Transverse colon (tissue), 4 donors: ENCODE results near the gene FANCC.

Experiments used
- EP300 ChIP-seq: sonication (generic); formaldehyde crosslinking; IDR thresholded peaks from one replicate; pipeline ENCODE4 v1.6.1; 2017; ENCODE audit warnings: antibody characterized with exemption, low read depth
- POLR2A ChIP-seq: fragments of 450-650 bp; IDR thresholded peaks from one replicate; pipeline ENCODE4 v1.6.1; 2016; ENCODE audit warnings: antibody characterized with exemption, mild to moderate bottlenecking, moderate library complexity
- POLR2AphosphoS5 ChIP-seq, 3 donors: sonication (generic); formaldehyde crosslinking; IDR thresholded peaks; one replicate each; pipeline ENCODE4 v1.6.1; 2016; ENCODE audit warnings: antibody characterized with exemption in 3 of 3
- TF ChIP-seq, protein P1 (sequence below), 5 experiments: fragments of 200-600 bp in 3 of 5; fragments of 450-650 bp in 2 of 5; sonication (generic) in 3 of 5; IDR thresholded peaks; 1 replicate in 2 of 5; 2 replicates in 3 of 5; pipeline ENCODE4 v1.5.1; 2016 to 2017; ENCODE audit warnings: antibody characterized with exemption in 5 of 5, inconsistent platforms in 3 of 5, mild to moderate bottlenecking in 2 of 5, moderate library complexity in 1 of 5

DNA sequence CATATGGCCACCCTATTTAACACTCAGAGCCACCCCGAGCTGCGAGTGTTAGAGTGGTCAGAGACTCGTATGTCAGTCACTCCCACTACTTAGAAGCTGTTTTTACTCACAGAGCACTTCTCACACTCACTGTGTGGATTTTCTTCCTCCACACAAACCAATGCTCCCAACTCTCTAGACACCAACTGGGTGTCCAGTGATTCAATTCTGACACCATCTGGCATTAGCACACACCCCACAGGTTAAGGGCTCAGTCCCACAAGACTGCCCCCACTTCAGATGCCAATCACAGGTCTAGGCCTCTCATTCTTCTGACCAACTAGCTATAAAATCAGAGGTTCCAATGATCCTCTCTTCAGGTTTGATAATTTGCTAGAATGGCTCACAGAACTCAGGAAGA, 174.8 kb downstream of the FANCC start:
- no peak for TF ChIP-seq POLR2AphosphoS5 (IDR thresholded peaks at IDR 0.05)
- TF ChIP-seq, protein P1, sequence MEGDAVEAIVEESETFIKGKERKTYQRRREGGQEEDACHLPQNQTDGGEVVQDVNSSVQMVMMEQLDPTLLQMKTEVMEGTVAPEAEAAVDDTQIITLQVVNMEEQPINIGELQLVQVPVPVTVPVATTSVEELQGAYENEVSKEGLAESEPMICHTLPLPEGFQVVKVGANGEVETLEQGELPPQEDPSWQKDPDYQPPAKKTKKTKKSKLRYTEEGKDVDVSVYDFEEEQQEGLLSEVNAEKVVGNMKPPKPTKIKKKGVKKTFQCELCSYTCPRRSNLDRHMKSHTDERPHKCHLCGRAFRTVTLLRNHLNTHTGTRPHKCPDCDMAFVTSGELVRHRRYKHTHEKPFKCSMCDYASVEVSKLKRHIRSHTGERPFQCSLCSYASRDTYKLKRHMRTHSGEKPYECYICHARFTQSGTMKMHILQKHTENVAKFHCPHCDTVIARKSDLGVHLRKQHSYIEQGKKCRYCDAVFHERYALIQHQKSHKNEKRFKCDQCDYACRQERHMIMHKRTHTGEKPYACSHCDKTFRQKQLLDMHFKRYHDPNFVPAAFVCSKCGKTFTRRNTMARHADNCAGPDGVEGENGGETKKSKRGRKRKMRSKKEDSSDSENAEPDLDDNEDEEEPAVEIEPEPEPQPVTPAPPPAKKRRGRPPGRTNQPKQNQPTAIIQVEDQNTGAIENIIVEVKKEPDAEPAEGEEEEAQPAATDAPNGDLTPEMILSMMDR (IDR thresholded peaks at IDR 0.05): no peak
- no peak for TF ChIP-seq POLR2A
- TF ChIP-seq EP300: no peak
